Sigmoid colon (tissue), 4 donors: Measurements from ENCODE around the gene TSACC.

Experiments
- POLR2A ChIP-seq, 2 donors: fragments of 450-650 bp; IDR thresholded peaks; one replicate each; pipeline ENCODE4 v1.6.1; 2016; ENCODE audit warnings: antibody characterized with exemption in 2 of 2, mild to moderate bottlenecking in 2 of 2, moderate library complexity in 2 of 2
- POLR2AphosphoS5 ChIP-seq, 4 donors: sonication (generic); formaldehyde crosslinking; IDR thresholded peaks; one replicate each; pipeline ENCODE4 v1.6.1; 2017; ENCODE audit warnings: antibody characterized with exemption in 4 of 4

DNA sequence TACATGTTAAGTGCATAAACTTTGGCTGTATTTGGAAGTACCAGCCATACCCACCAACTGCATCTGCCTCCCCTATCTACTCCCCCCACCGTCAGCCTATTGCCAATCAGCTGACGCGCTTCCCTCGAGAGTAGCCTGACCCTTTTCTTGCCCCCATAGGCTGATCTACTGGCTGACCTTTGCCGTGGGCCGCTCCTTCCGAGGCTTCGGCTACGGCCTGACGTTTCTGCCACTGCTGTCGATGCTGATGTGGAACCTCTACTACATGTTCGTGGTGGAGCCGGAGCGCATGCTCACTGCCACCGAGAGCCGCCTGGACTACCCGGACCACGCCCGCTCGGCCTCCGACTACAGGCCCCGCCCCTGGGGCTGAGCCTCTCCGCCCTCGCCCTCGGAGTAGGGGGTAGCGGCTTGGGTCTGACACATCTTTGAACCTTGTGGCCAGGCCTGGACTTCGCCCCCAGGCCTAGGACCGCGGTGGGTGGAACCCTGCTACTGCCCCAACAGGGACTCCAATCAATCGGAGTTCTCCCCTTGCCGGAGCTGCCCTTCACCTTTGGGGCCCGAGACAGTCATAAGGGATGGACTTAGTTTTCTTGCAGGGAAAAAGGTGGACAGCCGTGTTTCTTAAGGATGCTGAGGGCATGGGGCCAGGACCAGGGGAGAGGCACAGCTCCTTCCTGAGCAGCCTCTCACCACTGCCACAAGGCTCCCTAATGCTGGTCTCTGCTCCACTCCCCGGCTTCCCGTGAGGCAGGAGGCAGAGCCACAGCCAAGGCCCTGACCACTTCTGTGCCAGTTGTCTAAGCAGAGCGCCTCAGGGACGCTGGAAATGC is 46.9 kb upstream of the TSACC start:
- TF ChIP-seq POLR2A (IDR thresholded peaks at IDR 0.05) (peak in 1 of 2 donors; percentile 20), POLR2AphosphoS5 (IDR thresholded peaks at IDR 0.05) (peak; percentile 45 to 67 (median 62))
